Esophagus squamous epithelium (tissue), 5 donors: Measurements from ENCODE around the gene GALNT10. TPM values are rescaled to one million over a fixed set of nuclear protein-coding genes. Genes with fewer than 3 reads are reported as not detected.

Experiments
- DNase-seq: peaks from one replicate; lab custom pipeline; 2025; lab: John Stamatoyannopoulos, UW
- H3K27ac ChIP-seq, 4 donors: fragments of 200-600 bp; sonication (generic); one replicate each; pipeline ENCODE4 v1.5.1; 2016 to 2019; ENCODE audit warnings: mild to moderate bottlenecking in 1 of 4
- H3K27me3 ChIP-seq, 4 donors: fragments of 200-600 bp; sonication (generic); 1 replicate in 3 of 4; 2 replicates in 1 of 4; pipeline versions ENCODE4 v1.5.1 to v1.6.0; 2017 to 2021; ENCODE audit warnings: antibody characterized with exemption in 1 of 4
- H3K36me3 ChIP-seq, 3 donors: fragments of 200-600 bp; sonication (generic); one replicate each; pipeline ENCODE4 v1.5.1; 2016 to 2019
- H3K4me1 ChIP-seq, 3 donors: fragments of 200-600 bp; sonication (generic); one replicate each; pipeline ENCODE4 v1.5.1; 2017 to 2019
- H3K4me3 ChIP-seq, 4 donors: fragments of 200-600 bp; sonication (generic); 1 replicate in 3 of 4; 2 replicates in 1 of 4; pipeline ENCODE4 v1.5.1; 2016 to 2019; ENCODE audit warnings: mild to moderate bottlenecking in 2 of 4, moderate library complexity in 1 of 4
- H3K9me3 ChIP-seq, 3 donors: fragments of 200-600 bp; sonication (generic); one replicate each; pipeline ENCODE4 v1.5.1; 2016 to 2019
- POLR2A ChIP-seq, 4 donors: fragments of 450-650 bp; IDR thresholded peaks; one replicate each; pipeline ENCODE4 v1.6.1; 2017; ENCODE audit warnings: antibody characterized with exemption in 4 of 4, mild to moderate bottlenecking in 4 of 4, moderate library complexity in 3 of 4
- WGBS, 2 donors: methylation state at CpG; one replicate each; pipeline ENCODE4 v1.1.5; 2018; 5-methylcytosine and 5-hydroxymethylcytosine counted together
- intact Hi-C: fragments of 100-400 bp; cut with DNase I; formaldehyde crosslinking; loops from one replicate; pipeline ENCODE4 v1.15.0; 2022
- total RNA-seq, 4 donors: library from RNA; depleted of rRNA; stranded (reverse); fragments of >200 nt; gene quantifications; one replicate each; pipeline ENCODE4 v1.1.0, GENCODE V29; 2016
- TF ChIP-seq, protein P1 (sequence below), 6 experiments: fragments of 450-650 bp in 4 of 6; fragments of 200-600 bp in 2 of 6; sonication (generic) in 2 of 6; IDR thresholded peaks; one replicate each; pipeline ENCODE4 v1.5.1; 2016 to 2019; ENCODE audit warnings: antibody characterized with exemption in 6 of 6, mild to moderate bottlenecking in 4 of 6, moderate library complexity in 4 of 6
- donor health status: DM: yes; HTN: yes; CAD: no.

GALNT10 gene
- total RNA-seq, 4 donors from 2014 or later = 3.6 to 47.2 (median 9.0) TPM

DNA sequence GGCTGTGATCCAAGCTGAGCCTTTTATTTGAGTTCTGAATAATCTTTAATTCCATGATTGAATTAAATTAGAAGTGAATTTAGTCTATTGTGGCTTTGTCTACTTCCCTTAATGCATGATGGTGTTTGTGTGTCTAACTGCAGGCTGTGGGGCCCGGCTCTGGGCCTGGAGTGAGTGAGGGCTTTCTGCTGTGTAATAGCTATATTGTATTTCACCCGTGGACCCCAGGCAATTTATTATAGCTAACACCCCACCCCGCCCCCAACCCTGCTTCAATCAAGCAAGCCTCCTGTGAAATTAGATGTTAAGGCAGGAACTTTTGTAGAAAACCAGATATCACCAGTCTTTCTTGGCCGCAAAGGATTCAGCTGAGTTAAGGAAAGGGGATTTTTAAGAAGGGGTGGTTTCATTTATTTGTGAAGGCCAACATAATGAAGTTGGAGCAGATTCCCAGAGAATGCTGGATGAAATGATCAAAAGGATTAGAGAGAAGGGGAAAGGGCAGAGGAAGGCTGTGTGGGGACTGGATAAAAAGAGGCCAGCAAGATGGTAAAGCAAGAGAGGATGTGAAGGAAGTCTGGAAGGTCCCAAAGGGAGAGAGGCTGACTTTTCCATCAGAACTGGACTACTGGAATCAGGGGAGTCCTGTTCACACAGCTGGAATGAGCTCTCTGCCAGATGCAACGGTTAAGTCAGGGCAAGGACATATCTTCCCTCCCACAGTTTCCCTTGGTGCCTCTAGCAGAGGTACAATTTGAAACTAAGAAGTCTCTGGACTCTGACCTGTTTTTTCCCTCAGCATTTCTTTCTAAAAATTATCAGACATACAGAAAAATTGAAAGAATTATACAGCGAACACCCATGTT is 129.9 kb downstream of the GALNT10 start:
- DNase-seq = no peak
- WGBS, 2 donors = 62 to 64% methylated on average over 4 to 6 of the region's 6 CpGs
- intact Hi-C loops = no loop called here
- Histone ChIP-seq H3K4me3 (no peak overlapping the region), H3K27me3 (no peaks in the 10 kb centered on the region), H3K9me3 (no peaks in the 10 kb centered on the region), H3K27ac (no peak overlapping the region), H3K4me1 (no peaks in the 10 kb centered on the region), H3K36me3 (no peaks in the 10 kb centered on the region)
- no peak for TF ChIP-seq POLR2A (IDR thresholded peaks at IDR 0.05)
- TF ChIP-seq, protein P1, sequence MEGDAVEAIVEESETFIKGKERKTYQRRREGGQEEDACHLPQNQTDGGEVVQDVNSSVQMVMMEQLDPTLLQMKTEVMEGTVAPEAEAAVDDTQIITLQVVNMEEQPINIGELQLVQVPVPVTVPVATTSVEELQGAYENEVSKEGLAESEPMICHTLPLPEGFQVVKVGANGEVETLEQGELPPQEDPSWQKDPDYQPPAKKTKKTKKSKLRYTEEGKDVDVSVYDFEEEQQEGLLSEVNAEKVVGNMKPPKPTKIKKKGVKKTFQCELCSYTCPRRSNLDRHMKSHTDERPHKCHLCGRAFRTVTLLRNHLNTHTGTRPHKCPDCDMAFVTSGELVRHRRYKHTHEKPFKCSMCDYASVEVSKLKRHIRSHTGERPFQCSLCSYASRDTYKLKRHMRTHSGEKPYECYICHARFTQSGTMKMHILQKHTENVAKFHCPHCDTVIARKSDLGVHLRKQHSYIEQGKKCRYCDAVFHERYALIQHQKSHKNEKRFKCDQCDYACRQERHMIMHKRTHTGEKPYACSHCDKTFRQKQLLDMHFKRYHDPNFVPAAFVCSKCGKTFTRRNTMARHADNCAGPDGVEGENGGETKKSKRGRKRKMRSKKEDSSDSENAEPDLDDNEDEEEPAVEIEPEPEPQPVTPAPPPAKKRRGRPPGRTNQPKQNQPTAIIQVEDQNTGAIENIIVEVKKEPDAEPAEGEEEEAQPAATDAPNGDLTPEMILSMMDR (IDR thresholded peaks at IDR 0.05) = no peak

DNA sequence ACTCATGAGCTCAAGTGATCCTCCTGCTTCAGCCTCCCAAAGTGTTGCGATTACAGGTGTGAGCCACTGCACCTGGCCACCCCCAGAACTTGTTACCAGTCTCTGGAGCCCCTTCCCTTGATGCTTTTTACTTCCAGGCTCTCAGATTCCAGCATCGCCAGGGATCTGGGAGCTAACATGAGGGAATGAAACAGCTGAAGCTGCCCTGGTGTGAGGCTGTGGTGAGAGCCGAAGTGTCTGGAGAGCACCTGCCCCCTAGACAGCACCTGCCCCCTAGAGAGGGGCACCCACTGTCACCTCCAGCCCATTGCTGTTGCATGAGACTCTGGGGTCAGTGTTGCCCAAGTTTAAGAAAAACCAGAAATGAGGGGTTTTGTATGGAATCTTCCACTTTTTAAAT is 131.0 kb downstream of the GALNT10 start:
- WGBS, 2 donors = 44 to 83% methylated on average over 2 to 3 of the region's 3 CpGs

DNA sequence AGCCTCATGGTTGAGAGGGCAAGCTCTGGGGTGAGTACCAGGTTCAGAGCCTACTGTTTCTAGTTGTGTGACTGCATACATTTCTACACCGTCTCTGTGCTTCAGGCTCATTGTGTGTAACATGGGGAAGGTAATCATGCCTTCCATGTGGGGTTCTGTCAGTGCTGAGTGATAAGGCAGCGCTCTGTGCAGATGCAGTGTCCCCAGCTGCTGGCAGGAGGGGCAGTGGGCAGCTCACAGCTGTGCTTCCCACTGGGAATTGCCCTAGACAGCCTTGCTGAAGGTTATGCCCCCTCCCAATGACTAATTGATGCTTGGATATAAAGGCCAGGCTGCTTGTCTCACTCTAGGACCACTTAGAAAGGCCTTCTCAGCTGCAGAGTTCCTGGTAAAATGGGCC is 133.5 kb downstream of the GALNT10 start:
- H3K27me3 ChIP-seq = no peaks in the 10 kb centered on the region
- no peak overlapping the region for H3K4me3 ChIP-seq
- no peaks in the 10 kb centered on the region for H3K36me3 ChIP-seq
- no peak for DNase-seq
- no peaks in the 10 kb centered on the region for H3K4me1 ChIP-seq
- intact Hi-C loops = no loop called here
- H3K27ac ChIP-seq = no peak overlapping the region
- no peaks in the 10 kb centered on the region for H3K9me3 ChIP-seq
- TF ChIP-seq POLR2A (IDR thresholded peaks at IDR 0.05) = no peak
- TF ChIP-seq, protein P1 (IDR thresholded peaks at IDR 0.05) = no peak
- 88% methylated on average over 1 of the region's 2 CpGs; no CpG with 5 or more reads in 1 of the 2 donors for WGBS, 2 donors

More for the DNA sequence above, 131.0 kb downstream of the GALNT10 start:
- DNase-seq = no peak
- no peaks in the 10 kb centered on the region for H3K36me3 ChIP-seq
- no peaks in the 10 kb centered on the region for H3K27me3 ChIP-seq
- intact Hi-C loops = no loop called here
- H3K4me1 ChIP-seq = no peaks in the 10 kb centered on the region
- no peaks in the 10 kb centered on the region for H3K9me3 ChIP-seq
- TF ChIP-seq, protein P1 (IDR thresholded peaks at IDR 0.05) = no peak
- no peak for TF ChIP-seq POLR2A (IDR thresholded peaks at IDR 0.05)
- no peak overlapping the region for H3K27ac ChIP-seq
- no peak overlapping the region for H3K4me3 ChIP-seq

DNA sequence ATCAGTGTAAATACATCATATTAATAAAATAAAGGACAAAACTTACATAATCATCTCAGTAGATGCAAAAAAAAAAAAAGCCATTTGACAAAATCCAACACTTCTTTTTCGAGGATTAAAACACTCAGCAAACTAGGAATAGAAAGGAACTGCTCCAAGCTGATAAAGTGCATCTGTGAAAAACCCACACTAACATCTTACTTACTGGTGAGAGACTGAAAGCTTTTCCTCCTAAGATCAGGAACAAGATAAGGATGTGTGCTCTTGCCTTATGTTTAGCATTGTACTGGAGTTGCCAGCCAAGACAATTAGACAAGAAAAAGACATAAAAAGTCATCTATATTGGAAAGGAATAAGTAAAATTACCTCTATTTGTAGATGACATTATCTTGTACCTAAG is 135.0 kb downstream of the GALNT10 start:
- peaks cover 0 to 3% (median 0%) of the 10 kb centered on the region in 3 donors for H3K36me3 ChIP-seq
- H3K4me3 ChIP-seq = no peak overlapping the region
- no peaks in the 10 kb centered on the region for H3K27me3 ChIP-seq
- no peak overlapping the region for H3K27ac ChIP-seq
- 96 to 100% methylated on average over 1 of the region's 1 CpG for whole genome bisulfite sequencing, 2 donors
- H3K4me1 ChIP-seq = no peaks in the 10 kb centered on the region
- intact Hi-C loops = no loop called here
- no peaks in the 10 kb centered on the region for H3K9me3 ChIP-seq
- TF ChIP-seq, protein P1 (IDR thresholded peaks at IDR 0.05) = no peak
- no peak for TF ChIP-seq POLR2A (IDR thresholded peaks at IDR 0.05)
- DNase-seq = no peak

DNA sequence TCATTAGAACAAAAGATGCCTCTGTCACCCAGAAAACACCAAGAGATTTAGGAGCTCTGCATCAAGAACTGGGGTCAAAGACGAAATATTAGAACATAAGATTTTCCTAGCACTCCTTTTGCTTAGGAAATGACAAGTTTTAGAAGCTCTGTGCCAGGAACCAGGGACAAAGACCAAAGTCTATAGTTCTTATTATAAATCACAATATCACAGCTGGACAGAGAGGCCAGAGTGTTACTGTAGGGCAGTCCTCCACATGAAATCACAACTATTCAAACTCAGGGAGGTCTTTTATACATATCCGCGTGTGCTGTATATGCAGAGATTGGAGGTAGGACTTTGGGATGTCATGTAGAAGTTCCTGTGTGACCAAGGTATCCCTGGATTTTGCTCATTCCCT is 138.5 kb downstream of the GALNT10 start:
- no peaks in the 10 kb centered on the region for H3K4me1 ChIP-seq
- no peak for TF ChIP-seq POLR2A (IDR thresholded peaks at IDR 0.05)
- TF ChIP-seq, protein P1 (IDR thresholded peaks at IDR 0.05) = no peak
- DNase-seq = no peak
- H3K27ac ChIP-seq = no peak overlapping the region
- peaks cover 0 to 12% (median 0%) of the 10 kb centered on the region in 3 donors for H3K36me3 ChIP-seq
- intact Hi-C loops = no loop called here
- 91 to 92% methylated on average over 3 of the region's 3 CpGs for WGBS, 2 donors
- H3K4me3 ChIP-seq = no peak overlapping the region
- H3K27me3 ChIP-seq = no peaks in the 10 kb centered on the region
- no peaks in the 10 kb centered on the region for H3K9me3 ChIP-seq
